Endothelial cell of umbilical vein (primary cell): ENCODE data around the gene ATP6V1F. TPM values are rescaled to one million over a fixed set of nuclear protein-coding genes. Genes with fewer than 3 reads are reported as not detected.

Source experiments
- BruUV-seq: library from RNA; stranded (reverse); fragments of 400-500 nt; replicated peaks from 2 replicates; lab custom pipeline; 2021; lab: Mats Ljungman, UMichigan
- CTCF ChIA-PET: fragments of 300-600, 350-600 bp; sonication (Branson Sonifier 250); formaldehyde crosslinking; loops from one replicate; lab custom pipeline; 2021; ENCODE audit warnings: antibody characterized with exemption, inconsistent platforms; lab: Charles Lee
- POLR2A ChIA-PET: fragments of 300-600, 350-600 bp; sonication (Branson Sonifier 250); formaldehyde crosslinking; loops from one replicate; lab custom pipeline; 2021; ENCODE audit warnings: antibody characterized with exemption, inconsistent platforms; lab: Charles Lee
- DNase-seq: peaks from one replicate; pipeline ENCODE4 v3.0.0-alpha.2; 2011; ENCODE audit warnings: low read depth, low spot score
- FAIRE-seq: peaks from 2 replicates; lab custom pipeline; 2011; peaks lifted over from hg19 to GRCh38; lab: Jason Lieb, UNC
- H2AFZ ChIP-seq: 2 replicates; pipeline ENCODE4 v1.6.0; 2012; ENCODE audit warnings: low read depth, low read length, control low read depth, inconsistent platforms
- H3K27ac ChIP-seq: 2 replicates; pipeline ENCODE4 v1.5.1; 2011; ENCODE audit warnings: low read depth, mild to moderate bottlenecking, control low read depth, low read length, moderate library complexity; ENCODE audit not compliant: insufficient read depth
- H3K27me3 ChIP-seq, 2 experiments: 2 replicates each; pipeline versions ENCODE4 v1.6.0 to v1.6.1; 2011; ENCODE audit warnings: low read length in 2 of 2, mixed read lengths in 1 of 2; ENCODE audit not compliant: control insufficient read depth in 2 of 2, insufficient read depth in 2 of 2
- H3K36me3 ChIP-seq, 2 experiments: 2 replicates in 1 of 2; 3 replicates in 1 of 2; pipeline ENCODE4 v1.5.1; 2011; ENCODE audit warnings: low read length in 2 of 2, mild to moderate bottlenecking in 1 of 2, moderate library complexity in 1 of 2; ENCODE audit not compliant: control insufficient read depth in 2 of 2, insufficient read depth in 2 of 2; ENCODE audit errors: extremely low read depth in 1 of 2
- H3K4me1 ChIP-seq: 3 replicates; pipeline ENCODE4 v1.5.1; 2011; ENCODE audit warnings: mild to moderate bottlenecking, low read length; ENCODE audit not compliant: control insufficient read depth, insufficient read depth; ENCODE audit errors: extremely low read depth
- H3K4me2 ChIP-seq: 2 replicates; pipeline ENCODE4 v1.6.1; 2011; ENCODE audit warnings: low read length, control low read depth, mixed read lengths; ENCODE audit not compliant: insufficient read depth
- H3K4me3 ChIP-seq, 3 experiments: fragments of 200-600 bp in 1 of 3; sonication (generic), shearing (Covaris generic) in 1 of 3; replicated peaks in 1 of 3; 2 replicates each; pipeline ENCODE4 v1.5.1; 2011 to 2016; ENCODE audit warnings: control low read depth in 3 of 3, low read length in 3 of 3, mild to moderate bottlenecking in 2 of 3, inconsistent platforms in 1 of 3, low read depth in 1 of 3, moderate library complexity in 1 of 3; ENCODE audit not compliant: insufficient read depth in 1 of 3
- H3K79me2 ChIP-seq: 2 replicates; pipeline ENCODE4 v1.6.0; 2012; ENCODE audit warnings: low read length, inconsistent platforms; ENCODE audit not compliant: control insufficient read depth, insufficient read depth
- H3K9ac ChIP-seq: replicated peaks from 2 replicates; pipeline ENCODE3; 2011; ENCODE audit warnings: low read length, control low read depth; ENCODE audit not compliant: insufficient read depth; ENCODE audit errors: extremely low read depth
- H3K9me1 ChIP-seq: replicated peaks from 3 replicates; pipeline ENCODE4 v1.6.0; 2011; ENCODE audit warnings: mild to moderate bottlenecking, low read length; ENCODE audit not compliant: control insufficient read depth, insufficient read depth; ENCODE audit errors: extremely low read depth
- H3K9me3 ChIP-seq: replicated peaks from 2 replicates; pipeline ENCODE4 v1.5.1; 2012; ENCODE audit warnings: low read length, inconsistent platforms; ENCODE audit not compliant: control insufficient read depth, insufficient read depth
- H4K20me1 ChIP-seq: replicated peaks from 2 replicates; pipeline ENCODE3; 2011; ENCODE audit warnings: mild to moderate bottlenecking, low read length; ENCODE audit not compliant: control insufficient read depth, insufficient read depth; ENCODE audit errors: extremely low read depth
- FOS ChIP-seq: IDR thresholded peaks from 2 replicates; pipeline ENCODE4 v1.6.1; 2011; ENCODE audit warnings: mild to moderate bottlenecking, low read length, moderate library complexity, borderline replicate concordance; ENCODE audit not compliant: insufficient read depth
- GATA2 ChIP-seq: IDR thresholded peaks from 2 replicates; pipeline ENCODE4 v1.7.0; 2011; ENCODE audit warnings: low read depth, mild to moderate bottlenecking, moderate library complexity, mixed read lengths, low read length; ENCODE audit not compliant: insufficient read length, insufficient read depth
- JUN ChIP-seq: IDR thresholded peaks from 2 replicates; pipeline ENCODE4 v1.6.1; 2011; ENCODE audit warnings: borderline replicate concordance, low read depth; ENCODE audit not compliant: insufficient read length, insufficient read depth
- MYC ChIP-seq: IDR thresholded peaks from one replicate; pipeline ENCODE4 v1.6.1; 2011; ENCODE audit warnings: mild to moderate bottlenecking, low read depth, low read length
- POLR2AphosphoS5 ChIP-seq: IDR thresholded peaks from 2 replicates; pipeline ENCODE4 v1.6.1; 2012; ENCODE audit warnings: low read depth, mild to moderate bottlenecking, control low read depth, low read length, moderate library complexity; ENCODE audit not compliant: insufficient read depth
- dilution Hi-C: fragments of 300-500 bp; cut with MboI; formaldehyde crosslinking; loops from one replicate; pipeline ENCODE4 v1.15.0; 2019; ENCODE audit warnings: low sequenced_read_pairs; ENCODE audit not compliant: extremely low pct_ligation_motif_present
- intact Hi-C: fragments of 100-400 bp; cut with micrococcal nuclease; formaldehyde crosslinking; loops from one replicate; pipeline ENCODE4 v1.10.0; 2022
- polyA plus RNA-seq, 4 experiments: library from polyadenylated mRNA; depleted of rRNA in 3 of 4; stranded (reverse) in 3 of 4; unstranded in 1 of 4; fragments of >200 nt; gene quantifications; 2 replicates each; pipeline versions ENCODE4 v1.2.1 to v1.2.3, GENCODE V29; 2011 to 2012; ENCODE audit warnings: missing spikeins in 1 of 4
- total RNA-seq: library from RNA; stranded (reverse); gene quantifications from 2 replicates; pipeline ENCODE4 v1.2.3, GENCODE V29; 2021
- TF ChIP-seq, protein P1 (sequence below): IDR thresholded peaks from 2 replicates; pipeline ENCODE4 v1.6.1; 2011; ENCODE audit not compliant: insufficient read depth, insufficient read length

The ATP6V1F gene
- total and polyA plus RNA-seq, 2 donors (not counting 3 experiments of a cell fraction or from before 2014, with no cell fraction given) = 156 to 360 TPM

- Histone ChIP-seq H3K9me1 (no peaks in the 10 kb centered on the region), H3K27ac (peak overlapping the region; percentile 49), H2AFZ (peak overlapping the region; percentile 64), H4K20me1 (no peaks in the 10 kb centered on the region), H3K9ac (peak overlapping the region; percentile 67), H3K4me3 (peak overlapping the region; percentile 54 to 73 (median 63)), H3K4me2 (peak overlapping the region; percentile 79), H3K27me3 (no peaks in the 10 kb centered on the region), H3K4me1 (peaks cover 42% of the 10 kb centered on the region), H3K9me3 (no peaks in the 10 kb centered on the region), H3K36me3 (peaks cover 2 to 13% of the 10 kb centered on the region in 2 experiments), H3K79me2 (peaks cover 29% of the 10 kb centered on the region)
- intact Hi-C loops (no loop called here), dilution Hi-C loops (no loop called here)
- ChIA-PET POLR2A (interaction anchor here (1.3 kb wide), 1 partner anchor 92 kb away, joined by 7 read pairs; the partner anchor contains the start of gene CALU), CTCF (interaction anchor here (0.8 to 4.3 kb wide), 7 partner anchors 8 to 404 kb away, joined by 3 to 48 read pairs (median 4); partner anchors contain the start of gene ATP6V1F)
- TF ChIP-seq, protein P1, sequence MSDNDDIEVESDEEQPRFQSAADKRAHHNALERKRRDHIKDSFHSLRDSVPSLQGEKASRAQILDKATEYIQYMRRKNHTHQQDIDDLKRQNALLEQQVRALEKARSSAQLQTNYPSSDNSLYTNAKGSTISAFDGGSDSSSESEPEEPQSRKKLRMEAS = no peak
- TF ChIP-seq GATA2 (no peak), FOS (no peak), POLR2AphosphoS5 (no peak), MYC (no peak), JUN (no peak)
- FAIRE-seq (no peak), DNase-seq (peak; percentile 65)
- BruUV-seq = no TSS peak
Observed at GRCh38 chr7:128831178-128831993, 31.3 kb upstream of the ATP6V1F start.
